GM21515 (cell line): ENCODE data around the gene USP19.

Source experiments
- ATAC-seq: cut with Tn5 transposase; IDR thresholded peaks from one replicate; pipeline ENCODE4 v1.9.1; 2021; ENCODE audit not compliant: unreplicated experiment

The USP19 gene

DNA sequence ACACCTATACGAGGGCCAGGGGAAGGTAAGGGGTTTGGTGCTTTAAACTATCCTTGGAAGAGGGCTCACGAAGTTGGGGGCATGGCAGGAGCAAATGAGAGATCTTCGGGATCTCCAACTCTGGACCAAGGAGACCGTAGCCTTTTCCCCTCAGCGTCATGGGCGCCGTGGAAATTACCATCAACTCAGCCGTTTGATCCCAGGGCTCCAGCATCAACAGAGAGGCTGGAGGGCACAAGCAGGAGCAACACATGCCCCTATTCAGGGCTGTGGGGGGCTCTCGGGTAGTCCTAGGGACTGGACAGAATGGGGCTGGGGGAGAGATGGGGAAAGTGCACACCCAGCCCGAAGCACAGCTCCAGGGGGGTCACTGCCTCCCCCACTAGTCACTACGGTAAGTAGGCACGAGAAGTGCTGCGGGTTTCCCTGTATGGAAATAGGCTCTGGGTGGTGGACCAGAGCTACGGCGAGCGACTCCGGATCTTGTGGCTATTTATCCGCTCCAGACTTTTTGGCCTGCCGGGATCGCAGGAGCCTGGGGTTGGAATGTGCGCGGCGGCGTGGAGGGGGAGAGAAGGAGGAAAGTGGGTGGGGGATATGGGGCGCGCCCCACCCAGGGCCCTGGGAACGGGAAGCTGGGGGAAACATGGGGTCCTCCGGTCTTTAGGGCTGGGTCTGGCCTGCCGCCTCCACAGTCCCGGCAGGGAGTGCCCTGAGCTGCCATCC lies 12.8 kb upstream of the USP19 start:
- no peak for ATAC-seq

GRCh38 chr3:49132437-49133225 lies 12.0 kb upstream of the USP19 start, which contains the start of gene LAMB2:
LAMB2 (minus strand) TSS chr3:49133050; CDS start chr3:49132867, 183 bp downstream.
- ATAC-seq = no peak

DNA sequence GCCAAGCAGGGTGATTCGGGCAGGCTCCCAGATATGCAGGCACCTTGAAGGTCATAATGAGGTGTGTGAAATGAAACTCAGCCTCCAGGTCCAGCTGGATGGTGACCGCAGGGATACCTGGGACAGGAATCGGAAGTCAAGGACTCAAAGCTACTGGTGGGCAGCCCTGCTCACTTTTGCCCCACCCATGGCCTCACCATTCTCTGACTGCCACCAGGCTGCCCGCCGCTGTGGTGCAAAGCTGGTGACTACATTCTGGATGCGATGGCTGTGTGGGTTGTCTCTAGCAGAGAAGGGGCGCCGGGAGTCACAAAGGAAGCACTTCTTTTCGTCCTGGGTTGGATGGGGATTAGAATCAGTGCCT lies 11.4 kb upstream of the USP19 start:
- ATAC-seq = no peak

- ATAC-seq = no peak
These were observed 11.0 kb upstream of the USP19 start for GRCh38 chr3:49131576-49131975.

DNA sequence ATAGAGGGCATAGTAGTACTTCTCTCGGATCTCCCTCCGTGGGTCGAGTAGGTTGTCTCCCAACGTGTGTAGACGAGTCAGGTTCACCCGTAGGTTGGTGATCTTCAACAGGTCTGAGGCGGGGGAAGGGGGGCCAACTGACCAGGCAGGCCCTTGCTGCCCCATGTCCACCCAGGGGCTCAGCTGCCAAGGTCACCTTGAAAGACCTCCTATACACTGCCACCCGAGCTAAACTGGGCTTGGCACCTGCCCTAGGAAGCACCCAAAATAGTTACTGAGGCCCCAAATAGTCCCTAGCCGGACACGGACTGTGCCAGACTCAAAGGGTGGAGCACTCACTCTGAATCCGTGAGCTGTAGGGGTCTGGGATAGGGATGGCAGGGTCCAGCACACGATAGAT lies 10.4 kb upstream of the USP19 start:
- ATAC-seq = no peak

GRCh38 chr3:49124991-49125670 lies 4.5 kb upstream of the USP19 start:
- ATAC-seq = no peak

- ATAC-seq = no peak
These were observed 3.6 kb upstream of the USP19 start for GRCh38 chr3:49124203-49124602.

DNA sequence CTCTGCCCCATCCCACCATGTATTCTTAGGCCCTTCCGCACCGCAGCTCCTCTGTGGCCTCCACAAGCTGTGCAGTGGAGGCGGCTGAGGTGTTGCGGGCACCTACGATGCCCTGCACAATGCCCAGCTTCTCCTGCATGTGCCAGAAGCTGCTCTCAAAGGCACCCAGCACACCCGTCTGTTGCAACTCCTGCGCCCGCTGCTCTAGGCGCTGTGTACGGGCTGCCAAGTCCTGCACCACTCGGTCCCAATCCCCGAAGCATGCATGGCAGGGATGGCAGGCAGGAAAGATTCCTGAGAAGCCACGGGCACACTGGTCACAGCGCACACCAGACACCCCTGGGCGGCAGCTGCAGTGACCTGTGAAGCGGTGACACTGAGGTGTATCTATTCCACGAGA lies 3.1 kb upstream of the USP19 start:
- ATAC-seq = no peak

- ATAC-seq = no peak
These were observed 2.4 kb upstream of the USP19 start for GRCh38 chr3:49122886-49123545.

DNA sequence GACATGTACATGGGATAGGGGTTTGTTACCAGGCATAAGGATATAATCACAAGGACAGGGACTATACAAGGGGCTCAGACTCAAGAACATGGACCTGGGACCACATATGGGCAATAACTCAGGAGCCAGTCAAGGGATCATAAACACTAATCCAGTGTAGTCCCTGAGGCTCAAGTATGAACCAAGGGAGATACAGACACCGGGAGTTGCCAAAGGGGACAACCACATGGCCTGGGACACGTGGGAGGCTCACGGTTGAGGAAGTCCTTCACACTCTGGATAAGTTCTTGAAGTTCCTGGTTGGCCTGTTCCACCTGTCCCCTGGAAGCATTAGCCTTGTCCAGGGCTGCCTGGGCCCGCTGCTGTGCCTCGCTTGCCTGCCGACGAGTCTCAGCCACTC lies 1.8 kb upstream of the USP19 start:
- ATAC-seq = no peak

GRCh38 chr3:49122022-49122421 lies 1.4 kb upstream of the USP19 start:
- no peak for ATAC-seq

DNA sequence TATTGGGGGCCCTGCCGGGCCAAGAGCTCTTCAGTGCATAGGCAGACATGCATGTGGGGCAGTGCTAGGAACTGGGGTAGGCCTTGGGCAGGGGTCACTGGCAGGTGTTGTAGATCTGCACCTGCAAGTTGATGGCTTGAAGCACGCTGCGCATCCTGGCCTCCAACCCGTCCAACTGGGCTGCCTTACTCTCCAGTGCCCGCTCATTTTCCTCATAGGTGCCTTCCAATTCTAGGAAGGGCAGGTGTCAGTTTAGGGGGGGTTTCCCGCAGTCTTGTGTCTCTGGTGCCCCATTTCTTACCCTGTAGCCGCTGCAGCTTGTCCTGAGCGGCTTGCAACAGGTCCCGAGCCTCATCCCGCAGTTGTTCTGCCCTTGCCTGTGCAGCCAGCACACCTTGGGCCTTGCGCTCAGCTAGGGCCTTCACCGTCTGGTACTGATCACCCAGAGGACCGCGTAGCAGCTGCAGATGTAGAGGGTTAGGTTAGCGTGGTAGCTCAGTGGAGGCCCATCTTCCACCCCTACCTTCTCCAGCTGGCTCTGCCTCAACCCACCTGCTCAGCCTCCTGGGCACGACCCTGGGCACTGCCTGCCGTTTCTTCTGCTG lies 611 bp upstream of the USP19 start:
- no peak for ATAC-seq

DNA sequence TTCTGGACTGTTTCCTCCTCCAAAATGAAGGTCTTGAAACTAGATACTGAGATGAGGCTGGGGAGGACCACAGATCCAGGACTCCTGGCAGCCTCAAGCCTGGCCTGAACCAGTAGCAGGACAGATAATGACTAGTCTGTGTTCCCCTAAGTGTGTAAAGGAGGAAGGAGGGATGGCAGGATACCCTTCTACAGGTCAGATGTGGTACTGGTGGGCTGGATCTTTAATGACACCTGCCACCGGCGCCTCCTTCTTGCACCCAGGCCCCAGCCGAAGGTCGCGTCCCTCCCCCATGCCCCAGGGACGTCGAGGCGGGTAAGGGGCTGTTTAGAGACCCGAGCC lies 556 bp downstream of the USP19 start:
- no peak for ATAC-seq

GRCh38 chr3:49119439-49119838 lies 1.2 kb downstream of the USP19 start:
- ATAC-seq = no peak

GRCh38 chr3:49119036-49119435 lies 1.6 kb downstream of the USP19 start:
- ATAC-seq = no peak

- ATAC-seq = no peak
These were observed 8.4 kb downstream of the USP19 start for GRCh38 chr3:49112262-49112661.

- ATAC-seq = no peak
These were observed 9.3 kb downstream of the USP19 start for GRCh38 chr3:49111347-49111746.

GRCh38 chr3:49110780-49111179 lies 9.8 kb downstream of the USP19 start:
- ATAC-seq = no peak

DNA sequence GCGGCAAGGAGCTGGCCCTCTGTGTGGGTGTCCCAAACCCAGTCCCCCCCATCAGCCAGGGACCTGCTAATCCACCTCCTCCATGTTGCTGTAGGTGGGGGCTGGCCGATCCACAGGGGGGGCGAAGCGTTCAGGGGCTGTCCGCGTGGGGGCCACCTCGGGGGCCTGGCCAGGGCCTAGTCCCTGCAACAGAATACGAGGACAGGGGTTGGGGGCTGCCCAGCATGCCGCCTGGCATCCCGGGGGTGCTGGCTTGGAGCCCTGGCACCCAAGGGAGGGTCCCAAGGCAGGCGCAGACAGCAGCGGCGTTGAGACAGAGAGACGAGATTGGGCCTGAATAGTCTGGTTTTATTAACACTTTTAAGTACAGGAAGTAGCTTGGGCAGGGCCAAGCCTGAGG lies 12.3 kb downstream of the USP19 start:
- no peak for ATAC-seq

DNA sequence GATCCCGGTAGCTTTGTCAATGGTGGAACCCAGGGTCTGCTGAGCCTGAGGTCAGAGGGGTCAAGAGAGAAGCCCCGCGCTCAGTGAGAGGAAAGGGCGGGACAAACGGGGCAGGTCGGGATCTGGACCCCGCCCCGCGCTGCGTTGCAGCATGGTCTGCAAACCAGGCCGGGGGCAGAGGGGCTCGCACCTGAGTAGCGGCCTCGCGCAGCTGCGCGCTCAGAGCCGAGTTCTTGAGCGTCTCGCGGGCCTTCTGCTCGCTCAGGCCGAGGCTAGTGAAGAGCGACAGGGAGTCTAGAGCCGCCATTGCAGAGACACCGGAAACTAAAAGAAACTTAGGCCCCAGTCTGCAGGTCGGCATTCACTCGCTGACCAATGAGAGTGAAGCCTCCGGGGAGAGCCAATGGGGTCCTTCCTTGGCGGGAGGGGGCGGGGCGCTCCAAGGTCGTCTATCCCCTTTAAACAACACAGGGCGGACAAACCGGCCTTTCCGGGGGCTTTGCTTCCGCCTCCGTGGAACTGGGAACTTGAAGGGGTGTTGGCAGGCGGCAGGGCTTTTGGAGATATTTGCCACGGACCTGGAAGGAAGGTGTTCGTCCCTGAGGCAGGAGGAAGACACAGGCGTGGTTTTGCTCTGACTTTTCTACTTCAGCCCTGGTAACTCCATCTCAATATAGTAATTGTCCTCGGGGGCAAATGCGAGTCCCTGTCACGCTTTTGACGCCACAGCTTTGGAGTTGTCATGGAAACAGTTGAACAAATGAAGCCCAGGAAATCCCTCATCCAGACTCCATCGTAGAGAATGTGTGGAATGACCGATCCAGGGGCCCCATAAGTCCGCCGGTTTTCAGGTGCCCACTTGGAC lies 16.0 kb downstream of the USP19 start, which contains the start of gene QARS1:
TSS of gene QARS1 (minus strand) at position 331 of the 865 bp plus-strand sequence. CDS start at position 307, 24 bp downstream.
- peak; percentile 86 for ATAC-seq
